RCC 7860 (cell line): ENCODE measurements around the gene FAM83E.

Source experiments
- DNase-seq: peaks from one replicate; pipeline ENCODE4 v3.0.0-alpha.2; 2015; ENCODE audit warnings: low spot score
- FAIRE-seq: peaks from 2 replicates; lab custom pipeline; 2012; peaks lifted over from hg19 to GRCh38; lab: Jason Lieb, UNC

The FAM83E gene

GRCh38 chr19:48629297-48629598 is 14.4 kb upstream of the FAM83E start:
- DNase-seq (no peak), FAIRE-seq (no peak)

GRCh38 chr19:48628486-48629296 is 13.8 kb upstream of the FAM83E start:
- DNase-seq = no peak
- FAIRE-seq = no peak

- no peak for FAIRE-seq
- no peak for DNase-seq
Observed at GRCh38 chr19:48627865-48628314, 13.0 kb upstream of the FAM83E start.

- FAIRE-seq = no peak
- peak; percentile 30 for DNase-seq
Observed at GRCh38 chr19:48627201-48627864, 12.5 kb upstream of the FAM83E start.

GRCh38 chr19:48625891-48626327 is 11.0 kb upstream of the FAM83E start:
- DNase-seq = no peak
- FAIRE-seq = no peak

- DNase-seq (no peak), FAIRE-seq (no peak)
Observed at GRCh38 chr19:48624791-48625723, 10.2 kb upstream of the FAM83E start.

- FAIRE-seq (no peak), DNase-seq (no peak)
Observed at GRCh38 chr19:48624067-48624594, 9.3 kb upstream of the FAM83E start.

- DNase-seq (no peak), FAIRE-seq (no peak)
Observed at GRCh38 chr19:48623556-48624066, 8.7 kb upstream of the FAM83E start.

- FAIRE-seq (no peak), DNase-seq (no peak)
Observed at GRCh38 chr19:48619692-48620585, 5.1 kb upstream of the FAM83E start.

- FAIRE-seq = peak; percentile 62
Observed at GRCh38 chr19:48618916-48619691, 4.2 kb upstream of the FAM83E start, which contains the start of the genes RPL18 and SPHK2. TSS of gene RPL18 (minus strand) at chr19:48619178. CDS start at chr19:48619143, 35 bp downstream. TSS of gene SPHK2 (plus strand) at chr19:48619506. CDS start at chr19:48620515, 1,009 bp downstream.

GRCh38 chr19:48618278-48618915 is 3.5 kb upstream of the FAM83E start:
- no peak for FAIRE-seq
- DNase-seq = no peak

More at GRCh38 chr19:48618916-48619691, 4.2 kb upstream of the FAM83E start, which contains the start of the genes RPL18 and SPHK2:
- peak; percentile 98 for DNase-seq

- DNase-seq = no peak
- no peak for FAIRE-seq
Observed at GRCh38 chr19:48617146-48617937, 2.5 kb upstream of the FAM83E start.

- no peak for FAIRE-seq
Observed at GRCh38 chr19:48616491-48617056, 1.7 kb upstream of the FAM83E start.

GRCh38 chr19:48616041-48616436 is 1.2 kb upstream of the FAM83E start:
- FAIRE-seq (no peak), DNase-seq (no peak)

More at GRCh38 chr19:48616491-48617056, 1.7 kb upstream of the FAM83E start:
- no peak for DNase-seq

GRCh38 chr19:48615231-48616040 is 560 bp upstream of the FAM83E start:
- no peak for DNase-seq
- no peak for FAIRE-seq

- no peak for FAIRE-seq
Observed at GRCh38 chr19:48613852-48614435, 932 bp downstream of the FAM83E start.

More at GRCh38 chr19:48613852-48614435, 932 bp downstream of the FAM83E start:
- DNase-seq = no peak
